GM12891 (cell line): ENCODE measurements around the gene GGTA1.

Experiments
- POLR2A ChIP-seq: IDR thresholded peaks from 2 replicates; pipeline ENCODE4 v1.6.1; 2011; ENCODE audit warnings: low read depth, low read length, control low read depth
- POLR2AphosphoS5 ChIP-seq: IDR thresholded peaks from 2 replicates; pipeline ENCODE4 v1.6.1; 2011; ENCODE audit warnings: low read depth, low read length, control low read depth
- POU2F2 ChIP-seq: IDR thresholded peaks from 2 replicates; pipeline ENCODE4 v1.6.1; 2011; ENCODE audit warnings: low read depth, mild to moderate bottlenecking, control low read depth, low read length, moderate library complexity
- TAF1 ChIP-seq: IDR thresholded peaks from 2 replicates; pipeline ENCODE4 v1.6.1; 2011; ENCODE audit warnings: low read depth, low read length, control low read depth

DNA sequence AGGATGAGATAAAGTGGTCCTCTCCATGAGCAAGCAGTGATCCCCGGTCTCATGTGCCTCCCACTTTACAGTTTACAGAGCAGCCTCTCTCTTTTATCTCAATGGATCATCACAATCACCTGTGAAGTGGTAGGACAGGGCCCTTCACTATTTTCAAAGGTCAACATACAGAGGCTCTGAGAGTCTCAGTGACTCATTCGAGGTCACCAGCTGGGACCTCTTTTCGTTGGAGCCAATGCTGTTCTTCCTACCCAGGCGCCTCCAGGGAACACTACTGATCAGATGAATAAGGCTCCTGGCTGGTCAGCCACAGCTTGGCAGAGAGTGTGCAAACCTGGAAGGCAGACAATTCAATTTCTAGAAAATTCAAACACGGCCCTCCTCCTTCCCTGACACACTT is 16.6 kb downstream of the GGTA1 start:
- TF ChIP-seq POLR2A (no peak), TAF1 (no peak), POLR2AphosphoS5 (no peak), POU2F2 (no peak)
